HG02885 (cell line): Measurements from ENCODE around the gene PRKD2.
"Not testable (repeated sequence)": the region's sequence is repeated elsewhere in the genome, so short reads cannot be mapped to it uniquely, and the experiment has no call there.

Experiments used
- ATAC-seq: cut with Tn5 transposase; IDR thresholded peaks from one replicate; pipeline ENCODE4 v1.9.1; 2021; ENCODE audit warnings: mild to moderate bottlenecking; ENCODE audit not compliant: unreplicated experiment, poor library complexity

Gene PRKD2

GRCh38 chr19:46713781-46714443 is 3.0 kb downstream of the PRKD2 start:
- ATAC-seq, result peak; percentile 12

GRCh38 chr19:46712768-46713338 is 4.1 kb downstream of the PRKD2 start:
- not testable (repeated sequence) for ATAC-seq

- ATAC-seq, result no peak
These were observed 6.2 kb downstream of the PRKD2 start for GRCh38 chr19:46710687-46711086.

GRCh38 chr19:46704379-46705076 is 12.4 kb downstream of the PRKD2 start:
- no peak for ATAC-seq

GRCh38 chr19:46700704-46701103 is 16.2 kb downstream of the PRKD2 start:
- ATAC-seq, result no peak

- ATAC-seq, result no peak
These were observed 18.3 kb downstream of the PRKD2 start for GRCh38 chr19:46698395-46699321.

GRCh38 chr19:46697204-46697960 is 19.5 kb downstream of the PRKD2 start:
- ATAC-seq, result no peak

GRCh38 chr19:46696866-46697203 is 20.1 kb downstream of the PRKD2 start:
- ATAC-seq, result no peak

- ATAC-seq, result no peak
These were observed 20.9 kb downstream of the PRKD2 start for GRCh38 chr19:46696052-46696451.

GRCh38 chr19:46693760-46694159 is 23.2 kb downstream of the PRKD2 start:
- no peak for ATAC-seq

- ATAC-seq, result no peak
These were observed 23.8 kb downstream of the PRKD2 start for GRCh38 chr19:46692918-46693722.

- no peak for ATAC-seq
These were observed 25.0 kb downstream of the PRKD2 start for GRCh38 chr19:46691948-46692347.

GRCh38 chr19:46691104-46691503 is 25.8 kb downstream of the PRKD2 start:
- no peak for ATAC-seq

- no peak for ATAC-seq
These were observed 27.6 kb downstream of the PRKD2 start for GRCh38 chr19:46689358-46689757.

GRCh38 chr19:46687438-46688145 is 29.3 kb downstream of the PRKD2 start:
- ATAC-seq, result no peak

- ATAC-seq, result no peak
These were observed 31.7 kb downstream of the PRKD2 start for GRCh38 chr19:46685189-46685588.

- ATAC-seq, result no peak
These were observed 38.7 kb downstream of the PRKD2 start for GRCh38 chr19:46678110-46678732.
